NOMO-1 (cell line): ENCODE data around the gene HSP90AB1.
"Not testable (repeated sequence)": the region's sequence is repeated elsewhere in the genome, so short reads cannot be mapped to it uniquely, and the experiment has no call there.

ENCODE experiments used
- DNase-seq, 2 experiments: peaks; one replicate each; lab custom pipeline; 2025; ENCODE audit not compliant: unreplicated experiment in 2 of 2; lab: John Stamatoyannopoulos, UW

Gene HSP90AB1

GRCh38 chr6:44221961-44222335 lies 25.0 kb upstream of the HSP90AB1 start:
- no peak for DNase-seq

GRCh38 chr6:44222486-44223318 lies 24.2 kb upstream of the HSP90AB1 start:
- DNase-seq: no peak

GRCh38 chr6:44223319-44224028 lies 23.4 kb upstream of the HSP90AB1 start, which contains the start of gene SLC29A1:
Gene SLC29A1, plus strand, starts transcription at chr6:44223595. Its CDS starts 3,719 bp downstream, at chr6:44227314.
- peak; percentile 72 to 77 for DNase-seq

- peak in 1 of 2 experiments; percentile 39 for DNase-seq
Observed at GRCh38 chr6:44224029-44224964, 22.6 kb upstream of the HSP90AB1 start.

GRCh38 chr6:44224965-44225305 lies 22.0 kb upstream of the HSP90AB1 start:
- no peak for DNase-seq

GRCh38 chr6:44225579-44226325 lies 21.1 kb upstream of the HSP90AB1 start:
- no peak for DNase-seq

GRCh38 chr6:44226368-44227147 lies 20.3 kb upstream of the HSP90AB1 start:
- DNase-seq: peak; percentile 14 to 28

GRCh38 chr6:44227148-44227793 lies 19.6 kb upstream of the HSP90AB1 start:
- no peak for DNase-seq

- no peak for DNase-seq
Observed at GRCh38 chr6:44228031-44228430, 18.9 kb upstream of the HSP90AB1 start.

- no peak for DNase-seq
Observed at GRCh38 chr6:44228433-44228832, 18.5 kb upstream of the HSP90AB1 start.

GRCh38 chr6:44228836-44229235 lies 18.1 kb upstream of the HSP90AB1 start:
- DNase-seq: no peak

GRCh38 chr6:44229376-44230033 lies 17.4 kb upstream of the HSP90AB1 start:
- DNase-seq: no peak

GRCh38 chr6:44230034-44230675 lies 16.7 kb upstream of the HSP90AB1 start:
- no peak for DNase-seq

- DNase-seq: not testable (repeated sequence)
Observed at GRCh38 chr6:44231426-44231825, 15.5 kb upstream of the HSP90AB1 start.

GRCh38 chr6:44232676-44233566 lies 14.0 kb upstream of the HSP90AB1 start:
- DNase-seq: no peak

- no peak for DNase-seq
Observed at GRCh38 chr6:44233567-44234100, 13.3 kb upstream of the HSP90AB1 start.
